ENCODE data around the gene DCLRE1B.

The DCLRE1B gene

DNA sequence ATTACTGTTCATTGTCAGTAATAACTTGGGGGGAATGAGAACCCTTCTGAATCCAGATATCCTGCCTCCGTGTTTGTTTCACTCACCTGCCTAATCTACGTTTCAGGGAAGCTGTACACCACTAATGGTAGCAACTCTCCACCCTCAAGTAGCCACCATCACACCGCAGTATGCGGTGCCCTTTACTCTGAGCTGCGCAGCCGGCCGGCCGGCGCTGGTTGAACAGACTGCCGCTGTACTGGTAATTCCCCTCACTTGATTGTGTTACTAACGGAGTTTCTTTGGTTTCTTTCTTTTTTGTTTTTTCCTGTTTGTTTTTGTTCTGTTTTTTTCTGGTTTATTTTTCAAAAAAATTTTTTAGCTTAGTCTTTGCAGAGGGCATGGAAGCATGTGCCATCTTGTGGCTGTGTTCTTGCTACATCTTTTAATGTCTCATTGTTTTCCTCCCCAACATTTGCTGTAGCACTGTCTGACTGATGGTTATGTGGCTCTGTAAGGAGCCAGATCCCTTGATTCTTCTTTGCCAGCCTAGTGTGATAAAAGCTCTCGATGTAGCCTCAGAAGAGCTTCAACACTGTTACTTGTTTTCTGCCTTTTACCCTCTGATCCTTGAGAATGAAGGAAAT lies 58.3 kb downstream of the DCLRE1B start (continued):
- TF ChIP-seq ZNF394 (tag by site-specific recombination; IDR thresholded peaks at IDR 0.05; ENCODE audit: borderline replicate concordance) (no peak), ZNF670 (tag by site-specific recombination; IDR thresholded peaks at IDR 0.05; ENCODE audit: low read depth) (no peak)

Measured in HEK293 (cell line).